Sigmoid colon (tissue), 7 donors: Measurements from ENCODE around the gene MLH3. TPM values are rescaled to one million over a fixed set of nuclear protein-coding genes. Genes with fewer than 3 reads are reported as not detected.

Experiments
- DNase-seq: peaks from one replicate; pipeline ENCODE4 v3.0.0-alpha.2; 2019
- H3K27ac ChIP-seq, 4 donors: fragments of 200-600 bp; sonication (generic); one replicate each; pipeline ENCODE4 v1.5.1; 2016 to 2019; ENCODE audit warnings: mild to moderate bottlenecking in 1 of 4
- H3K27me3 ChIP-seq, 3 donors: fragments of 200-600 bp; sonication (generic); one replicate each; pipeline ENCODE4 v1.5.1; 2019; ENCODE audit warnings: mild to moderate bottlenecking in 1 of 3
- H3K36me3 ChIP-seq, 4 donors: fragments of 200-600 bp; sonication (generic); one replicate each; pipeline ENCODE4 v1.5.1; 2016 to 2019
- H3K4me1 ChIP-seq, 4 donors: fragments of 200-600 bp; sonication (generic); one replicate each; pipeline ENCODE4 v1.5.1; 2017 to 2019
- H3K4me3 ChIP-seq, 4 donors: fragments of 200-600 bp; sonication (generic); one replicate each; pipeline ENCODE4 v1.5.1; 2017 to 2019; ENCODE audit warnings: mild to moderate bottlenecking in 2 of 4, moderate library complexity in 1 of 4
- H3K9me3 ChIP-seq, 4 donors: fragments of 200-600 bp in 3 of 4; sonication (generic) in 3 of 4; one replicate each; pipeline versions ENCODE4 v1.5.1 to v1.6.1; 2013 to 2019
- EP300 ChIP-seq, 4 donors: sonication (generic); formaldehyde crosslinking; IDR thresholded peaks; one replicate each; pipeline ENCODE4 v1.6.1; 2017; ENCODE audit warnings: antibody characterized with exemption in 4 of 4
- POLR2A ChIP-seq, 2 donors: fragments of 450-650 bp; IDR thresholded peaks; one replicate each; pipeline ENCODE4 v1.6.1; 2016; ENCODE audit warnings: antibody characterized with exemption in 2 of 2, mild to moderate bottlenecking in 2 of 2, moderate library complexity in 2 of 2
- POLR2AphosphoS5 ChIP-seq, 4 donors: sonication (generic); formaldehyde crosslinking; IDR thresholded peaks; one replicate each; pipeline ENCODE4 v1.6.1; 2017; ENCODE audit warnings: antibody characterized with exemption in 4 of 4
- WGBS, 2 donors: extraction: QIAGEN DNeasy Blood & Tissue Kit; methylation state at CpG; one replicate each; pipeline ENCODE4 v1.1.7; 2013; 5-methylcytosine and 5-hydroxymethylcytosine counted together
- intact Hi-C: fragments of 100-400 bp; cut with DNase I; formaldehyde crosslinking; loops from one replicate; pipeline ENCODE4 v1.15.1; 2023
- polyA plus RNA-seq, 3 donors: library from polyadenylated mRNA; stranded (reverse); fragments of 200-250 nt; gene quantifications; one replicate each; pipeline ENCODE4 v1.2.3, GENCODE V29; 2013
- total RNA-seq, 4 donors: library from RNA; depleted of rRNA; stranded (reverse); fragments of >200 nt; gene quantifications; one replicate each; pipeline ENCODE4 v1.1.0, GENCODE V29; 2016
- TF ChIP-seq, protein P1 (sequence below), 4 experiments: fragments of 450-650 bp in 3 of 4; fragments of 200-600 bp in 1 of 4; IDR thresholded peaks; one replicate each; pipeline ENCODE4 v1.5.1; 2016 to 2019; ENCODE audit warnings: antibody characterized with exemption in 4 of 4, mild to moderate bottlenecking in 3 of 4, moderate library complexity in 2 of 4
- donor health status: healthy with polysubstance abuse.
- donor health status: Bipolar disorder and iron deficiency.
- donor health status: healthy.

MLH3 gene
- total and polyA plus RNA-seq, 7 donors = 3.6 to 42.9 (median 30.0) TPM

DNA sequence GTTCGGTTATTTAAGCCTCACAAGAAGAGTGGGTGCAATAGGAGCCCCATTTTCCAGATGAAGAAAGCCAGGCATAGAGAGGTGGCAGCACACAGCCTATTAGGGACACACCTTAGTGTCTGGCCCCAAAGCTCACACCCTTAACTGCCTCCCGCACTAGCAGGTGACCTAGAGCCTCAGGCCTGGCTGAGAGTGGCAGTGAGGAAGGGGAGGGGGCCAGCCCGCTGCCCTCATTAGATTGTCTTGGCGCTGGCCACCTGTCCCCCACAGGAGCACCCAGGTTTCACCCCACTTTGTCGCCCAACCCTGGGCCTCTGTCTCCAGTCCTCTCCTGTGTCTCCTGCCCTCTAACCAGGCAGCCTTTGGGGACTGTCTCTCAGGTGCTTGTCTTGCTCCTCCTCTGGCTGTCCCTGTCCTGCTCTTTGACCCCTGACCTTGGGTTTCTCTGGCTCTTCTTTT lies 77.3 kb downstream of the MLH3 start:
- WGBS, 2 donors = 62 to 82% methylated on average over 5 of the region's 5 CpGs
- Histone ChIP-seq H3K27ac (peak overlapping the region in 1 of 4 donors; percentile 46), H3K4me1 (peaks cover 0 to 7% (median 1%) of the 10 kb centered on the region in 4 donors), H3K27me3 (no peaks in the 10 kb centered on the region), H3K36me3 (no peaks in the 10 kb centered on the region), H3K9me3 (no peaks in the 10 kb centered on the region), H3K4me3 (no peak overlapping the region)
- intact Hi-C loops = no loop called here
- TF ChIP-seq POLR2A (IDR thresholded peaks at IDR 0.05) = no peak
- TF ChIP-seq EP300 (IDR thresholded peaks at IDR 0.05) = no peak
- TF ChIP-seq, protein P1, sequence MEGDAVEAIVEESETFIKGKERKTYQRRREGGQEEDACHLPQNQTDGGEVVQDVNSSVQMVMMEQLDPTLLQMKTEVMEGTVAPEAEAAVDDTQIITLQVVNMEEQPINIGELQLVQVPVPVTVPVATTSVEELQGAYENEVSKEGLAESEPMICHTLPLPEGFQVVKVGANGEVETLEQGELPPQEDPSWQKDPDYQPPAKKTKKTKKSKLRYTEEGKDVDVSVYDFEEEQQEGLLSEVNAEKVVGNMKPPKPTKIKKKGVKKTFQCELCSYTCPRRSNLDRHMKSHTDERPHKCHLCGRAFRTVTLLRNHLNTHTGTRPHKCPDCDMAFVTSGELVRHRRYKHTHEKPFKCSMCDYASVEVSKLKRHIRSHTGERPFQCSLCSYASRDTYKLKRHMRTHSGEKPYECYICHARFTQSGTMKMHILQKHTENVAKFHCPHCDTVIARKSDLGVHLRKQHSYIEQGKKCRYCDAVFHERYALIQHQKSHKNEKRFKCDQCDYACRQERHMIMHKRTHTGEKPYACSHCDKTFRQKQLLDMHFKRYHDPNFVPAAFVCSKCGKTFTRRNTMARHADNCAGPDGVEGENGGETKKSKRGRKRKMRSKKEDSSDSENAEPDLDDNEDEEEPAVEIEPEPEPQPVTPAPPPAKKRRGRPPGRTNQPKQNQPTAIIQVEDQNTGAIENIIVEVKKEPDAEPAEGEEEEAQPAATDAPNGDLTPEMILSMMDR (IDR thresholded peaks at IDR 0.05) = no peak
- no peak for TF ChIP-seq POLR2AphosphoS5 (IDR thresholded peaks at IDR 0.05)
- DNase-seq = no peak

- no peaks in the 10 kb centered on the region for H3K27me3 ChIP-seq
- WGBS, 2 donors = 71 to 79% methylated on average over 15 of the region's 15 CpGs
- intact Hi-C loops = no loop called here
- H3K36me3 ChIP-seq = no peaks in the 10 kb centered on the region
- no peak overlapping the region for H3K27ac ChIP-seq
- TF ChIP-seq EP300 (IDR thresholded peaks at IDR 0.05) (no peak), POLR2AphosphoS5 (IDR thresholded peaks at IDR 0.05) (peak in 2 of 4 donors; percentile 9 to 36)
- H3K4me1 ChIP-seq = peaks cover 0 to 7% (median 3%) of the 10 kb centered on the region in 4 donors
- H3K4me3 ChIP-seq = no peak overlapping the region
- DNase-seq = peak; percentile 80
- H3K9me3 ChIP-seq = no peaks in the 10 kb centered on the region
Observed at GRCh38 chr14:74973003-74973653, 78.1 kb downstream of the MLH3 start.

DNA sequence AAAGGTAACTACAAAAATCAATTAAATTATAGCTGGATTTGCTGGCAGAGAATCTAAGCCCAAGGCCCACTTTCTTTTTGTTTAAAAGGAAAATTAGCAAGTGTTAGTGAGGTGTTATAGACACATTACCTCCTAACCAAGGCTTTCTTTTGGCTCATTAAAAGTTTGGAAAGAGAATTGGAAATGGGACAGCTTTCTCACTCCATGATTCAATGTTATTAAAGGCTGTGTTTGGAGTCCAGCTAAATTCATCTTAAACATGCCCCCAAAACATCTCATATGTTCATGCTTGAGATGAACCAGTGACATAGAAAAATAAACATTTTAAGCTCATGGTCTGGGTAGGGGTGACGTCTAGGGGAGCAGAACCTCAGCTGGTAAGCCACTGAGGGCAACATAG lies 82.5 kb downstream of the MLH3 start:
- 73 to 79% methylated on average over 1 of the region's 1 CpG for WGBS, 2 donors

GRCh38 chr14:74965486-74966153 lies 85.6 kb downstream of the MLH3 start:
- H3K27ac ChIP-seq = no peak overlapping the region
- DNase-seq = peak; percentile 17
- no peak for TF ChIP-seq POLR2A (IDR thresholded peaks at IDR 0.05)
- TF ChIP-seq POLR2AphosphoS5 (IDR thresholded peaks at IDR 0.05) = no peak
- TF ChIP-seq, protein P1 (IDR thresholded peaks at IDR 0.05) = no peak
- no peak for TF ChIP-seq EP300 (IDR thresholded peaks at IDR 0.05)
- H3K9me3 ChIP-seq = no peaks in the 10 kb centered on the region
- 79 to 85% methylated on average over 5 of the region's 5 CpGs for WGBS, 2 donors
- H3K4me3 ChIP-seq = no peak overlapping the region
- H3K36me3 ChIP-seq = no peaks in the 10 kb centered on the region
- no peaks in the 10 kb centered on the region for H3K27me3 ChIP-seq
- peaks cover 0 to 5% (median 0%) of the 10 kb centered on the region in 4 donors for H3K4me1 ChIP-seq
- intact Hi-C loops = no loop called here

More for the DNA sequence above, 82.5 kb downstream of the MLH3 start:
- peak overlapping the region in 1 of 4 donors; percentile 3 for H3K27ac ChIP-seq
- DNase-seq = no peak
- TF ChIP-seq EP300 (IDR thresholded peaks at IDR 0.05) = no peak
- TF ChIP-seq, protein P1 (IDR thresholded peaks at IDR 0.05) = no peak
- no peak for TF ChIP-seq POLR2A (IDR thresholded peaks at IDR 0.05)
- no peak for TF ChIP-seq POLR2AphosphoS5 (IDR thresholded peaks at IDR 0.05)
- no peak overlapping the region for H3K4me3 ChIP-seq
- H3K27me3 ChIP-seq = no peaks in the 10 kb centered on the region
- H3K4me1 ChIP-seq = peaks cover 0 to 5% (median 0%) of the 10 kb centered on the region in 4 donors
- no peaks in the 10 kb centered on the region for H3K36me3 ChIP-seq
- H3K9me3 ChIP-seq = no peaks in the 10 kb centered on the region
- intact Hi-C loops = no loop called here

DNA sequence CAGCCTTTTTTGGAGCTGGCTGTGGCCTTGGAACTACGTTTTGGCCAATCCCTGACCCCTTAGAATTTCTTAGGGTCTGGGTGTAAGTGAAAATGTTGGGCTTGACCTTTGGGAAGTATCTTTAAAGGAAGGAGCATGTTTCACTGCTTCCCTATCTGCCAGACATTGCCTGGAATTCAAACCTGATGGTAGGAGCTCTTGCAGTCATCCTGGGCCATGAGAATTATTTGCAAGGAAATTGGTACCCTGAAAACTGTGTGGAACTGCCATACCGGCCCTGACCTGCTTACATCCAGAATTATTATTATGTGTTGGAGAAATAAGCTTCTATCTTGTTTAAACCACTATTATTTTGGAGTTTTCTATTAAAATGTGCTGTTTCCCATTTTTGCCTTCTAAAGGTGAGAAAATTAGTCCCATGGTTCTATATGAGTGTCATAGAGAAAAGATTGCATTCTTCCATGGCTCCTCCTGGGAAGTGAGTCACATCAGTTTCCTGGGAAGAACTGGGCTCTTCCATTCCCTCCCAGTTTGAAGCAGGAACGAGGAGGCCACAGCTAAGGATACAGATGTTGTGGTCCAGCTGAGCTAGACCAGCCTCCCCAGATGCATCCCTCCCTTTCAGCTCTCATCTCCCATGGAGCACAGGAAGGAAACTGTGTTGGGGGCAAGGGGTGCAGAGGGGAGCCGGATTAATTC lies 86.3 kb downstream of the MLH3 start:
- H3K36me3 ChIP-seq = no peaks in the 10 kb centered on the region

More for the DNA sequence above, 86.3 kb downstream of the MLH3 start:
- intact Hi-C loops = no loop called here
- no peak overlapping the region for H3K27ac ChIP-seq
- no peaks in the 10 kb centered on the region for H3K27me3 ChIP-seq
- peaks cover 0 to 5% (median 0%) of the 10 kb centered on the region in 4 donors for H3K4me1 ChIP-seq
- no peak overlapping the region for H3K4me3 ChIP-seq
- TF ChIP-seq, protein P1 (IDR thresholded peaks at IDR 0.05) = no peak
- TF ChIP-seq POLR2AphosphoS5 (IDR thresholded peaks at IDR 0.05) (no peak), POLR2A (IDR thresholded peaks at IDR 0.05) (no peak), EP300 (IDR thresholded peaks at IDR 0.05) (no peak)
- peak; percentile 39 for DNase-seq
- WGBS, 2 donors = 60 to 70% methylated on average over 4 of the region's 4 CpGs
- H3K9me3 ChIP-seq = no peaks in the 10 kb centered on the region
